Stimulated activated CD4-positive, alpha-beta T cell treated with anti-CD3 and anti-CD28 coated beads, Interleukin-4, amount 100 ng/mL, for 4 hours (primary cell): ENCODE measurements around the gene EFCAB11.

Experiments used
- DNase-seq, 2 experiments: peaks; one replicate each; pipeline ENCODE4 v3.0.0-alpha.2; 2020

Gene EFCAB11

DNA sequence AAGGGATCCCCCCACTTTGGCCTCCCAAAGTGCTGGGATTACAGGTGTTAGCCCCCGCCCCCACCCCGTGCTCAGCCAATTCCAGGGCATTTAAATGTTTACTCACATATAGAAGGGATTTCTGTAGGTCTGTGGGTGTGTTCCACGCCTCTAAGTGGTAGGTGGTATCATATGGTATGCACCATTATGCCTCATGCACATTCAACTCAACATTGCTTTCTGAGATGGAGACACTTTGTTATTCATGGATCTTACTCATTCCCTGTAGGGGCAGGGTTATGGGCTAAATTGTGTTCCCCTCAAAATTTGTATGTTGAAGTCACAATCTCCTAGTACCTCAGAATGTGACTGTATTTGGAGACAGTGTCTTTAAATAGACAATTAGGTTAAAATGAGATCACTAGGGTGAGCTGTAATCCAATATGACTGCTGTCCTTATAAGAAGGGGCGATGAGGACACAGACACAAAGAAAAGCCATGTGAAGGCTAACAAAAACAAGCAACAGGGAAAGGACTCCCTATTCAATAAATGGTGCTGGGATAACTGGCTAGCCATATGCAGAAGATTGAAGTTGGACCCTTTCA, 200.6 kb downstream of the EFCAB11 start:
- no peak for DNase-seq

DNA sequence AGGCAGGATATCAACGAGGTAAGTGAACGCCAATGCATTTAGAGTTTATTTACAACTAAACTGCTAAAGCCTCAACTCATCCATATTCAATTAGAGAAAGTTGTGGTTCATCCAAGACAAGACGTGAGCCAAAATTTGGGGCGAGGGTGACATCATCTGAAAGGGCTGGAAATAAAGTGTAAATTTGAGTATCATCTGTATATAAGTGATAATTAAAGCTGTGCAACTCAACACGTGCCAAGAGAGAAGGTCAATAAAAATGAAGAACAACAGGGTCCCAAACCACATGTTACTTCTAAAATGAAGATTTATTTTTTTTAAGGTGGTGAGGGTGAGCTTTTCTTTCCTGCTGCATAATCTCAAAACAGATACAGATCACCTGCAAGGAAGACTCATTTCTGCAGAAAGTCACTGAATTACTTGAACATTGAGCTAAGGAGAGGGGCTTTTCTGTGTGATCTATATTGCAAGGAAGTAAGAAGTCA, 203.6 kb downstream of the EFCAB11 start:
- no peak for DNase-seq

DNA sequence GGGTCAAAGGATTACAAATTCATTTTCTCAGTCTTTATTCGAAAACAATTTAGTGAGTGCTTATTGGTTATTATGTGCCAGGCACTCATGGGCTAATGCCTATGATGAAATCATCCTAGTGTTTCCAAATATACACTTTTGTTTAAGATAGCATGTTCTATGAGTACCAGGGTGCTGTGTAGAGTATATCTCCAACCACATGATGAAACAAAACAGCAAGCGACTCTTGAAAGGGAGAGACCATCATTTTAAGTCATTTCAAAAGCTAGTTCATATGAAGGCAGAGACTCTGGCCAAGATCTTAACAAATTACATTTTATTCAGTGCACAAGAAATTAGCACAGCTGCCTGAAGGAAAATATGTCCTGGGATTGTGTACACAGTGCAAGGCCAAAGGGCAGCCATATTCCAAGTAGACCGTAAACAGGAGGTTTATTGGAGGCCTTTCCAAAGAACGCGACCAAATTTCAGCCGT, 204.2 kb downstream of the EFCAB11 start:
- no peak for DNase-seq

DNA sequence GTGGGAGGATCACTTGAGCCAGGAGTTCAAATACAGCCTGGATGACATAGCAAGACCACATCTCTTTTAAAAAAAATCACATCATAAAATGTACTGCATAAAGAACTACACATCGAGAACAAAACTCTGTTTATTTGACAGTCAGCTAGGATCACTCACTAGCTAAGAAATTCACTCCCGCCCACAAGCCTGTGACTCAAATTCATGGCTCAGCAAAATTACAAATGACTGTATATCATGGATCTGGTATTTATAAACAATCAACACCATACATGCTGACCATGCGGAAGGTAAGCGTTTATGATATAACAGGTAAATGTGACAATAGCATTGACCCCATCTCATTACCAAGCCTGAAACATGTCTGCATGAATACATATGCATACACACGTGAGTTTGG, 206.5 kb downstream of the EFCAB11 start:
- DNase-seq: peak in 1 of 2 experiments; percentile 15

DNA sequence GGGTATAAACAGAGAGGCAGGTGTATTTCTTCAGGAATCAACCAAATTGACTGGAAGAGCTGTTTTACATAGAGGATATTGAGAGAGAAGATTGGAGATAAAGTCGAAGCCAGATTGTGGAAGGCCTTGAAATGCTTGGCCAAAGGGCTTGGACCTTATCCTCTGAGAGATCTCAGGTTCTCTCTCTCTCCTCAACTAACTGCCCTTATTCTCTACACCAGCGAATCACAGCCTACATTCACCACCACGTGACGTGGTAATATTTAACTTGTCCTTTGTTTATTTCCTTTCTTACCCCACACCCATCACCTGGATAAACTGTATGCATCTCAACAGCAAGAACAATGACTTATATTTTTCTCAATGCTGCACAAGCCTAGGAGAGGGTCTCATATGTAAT, 207.4 kb downstream of the EFCAB11 start:
- DNase-seq: no peak

DNA sequence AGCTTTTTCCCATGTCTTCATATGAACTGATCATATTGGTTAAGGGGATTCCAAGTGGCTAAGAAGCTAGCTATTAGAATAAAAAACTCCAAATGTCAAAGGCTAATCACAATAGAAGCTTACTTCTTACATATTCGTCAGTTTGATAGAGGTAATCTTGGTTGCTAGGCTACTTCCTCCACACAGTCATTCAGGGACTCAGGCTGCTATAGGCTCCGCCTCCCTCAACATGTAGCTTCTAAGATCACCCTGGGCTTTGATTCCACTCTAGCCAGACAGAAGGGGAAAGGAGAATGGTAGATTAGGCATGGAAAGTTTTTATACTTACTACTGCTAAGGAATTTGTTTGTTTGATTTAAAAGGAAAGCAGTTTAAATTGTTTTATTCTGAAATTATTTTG, 207.9 kb downstream of the EFCAB11 start:
- no peak for DNase-seq

DNA sequence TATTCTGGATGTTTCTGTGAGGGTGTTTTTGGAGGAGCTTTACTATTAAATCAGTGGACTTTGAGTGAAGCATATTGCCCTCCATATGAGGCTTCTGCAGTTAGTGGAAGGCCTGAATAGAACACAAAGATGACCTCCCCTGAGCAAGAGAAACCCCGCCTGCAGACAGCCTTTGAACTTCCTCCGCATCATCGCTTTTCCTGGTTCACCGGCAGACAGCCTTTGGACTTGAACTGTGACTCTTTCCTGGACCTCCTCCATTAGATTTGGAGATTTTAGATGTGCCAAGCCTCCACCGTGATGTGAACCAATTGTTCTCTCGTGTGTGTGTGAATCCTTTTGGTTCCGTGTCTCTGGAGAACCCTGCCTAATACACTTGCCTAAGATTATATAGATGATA, 208.4 kb downstream of the EFCAB11 start:
- no peak for DNase-seq
